GM12874 (cell line): ENCODE results near the gene CYP4F22.

Experiments used
- TF ChIP-seq, protein P1 (sequence below): IDR thresholded peaks from 2 replicates; pipeline ENCODE4 v1.5.1; 2011; ENCODE audit warnings: low read depth, mild to moderate bottlenecking, control low read depth, low read length, moderate library complexity; ENCODE audit not compliant: insufficient read depth

Gene CYP4F22

DNA sequence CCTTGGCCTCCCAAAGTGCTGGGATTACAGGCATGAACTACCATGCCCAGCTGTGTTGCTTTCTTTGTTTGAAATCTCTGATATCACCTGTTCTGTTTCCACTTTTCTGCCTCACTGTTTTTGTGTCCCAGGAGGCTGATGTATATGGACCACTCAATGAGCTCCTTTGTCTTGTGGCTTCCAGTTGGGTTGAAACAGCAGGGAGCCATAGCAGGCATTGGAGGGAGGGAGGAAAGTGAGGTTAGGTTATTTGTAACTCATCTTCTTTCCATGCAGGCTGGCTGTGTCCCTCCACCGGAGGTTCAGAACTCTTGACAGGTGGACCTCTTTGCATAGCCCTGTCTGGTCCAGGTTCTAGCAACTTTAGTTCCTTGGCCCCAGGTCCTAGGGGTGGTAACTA is 6.1 kb upstream of the CYP4F22 start:
- TF ChIP-seq, protein P1, sequence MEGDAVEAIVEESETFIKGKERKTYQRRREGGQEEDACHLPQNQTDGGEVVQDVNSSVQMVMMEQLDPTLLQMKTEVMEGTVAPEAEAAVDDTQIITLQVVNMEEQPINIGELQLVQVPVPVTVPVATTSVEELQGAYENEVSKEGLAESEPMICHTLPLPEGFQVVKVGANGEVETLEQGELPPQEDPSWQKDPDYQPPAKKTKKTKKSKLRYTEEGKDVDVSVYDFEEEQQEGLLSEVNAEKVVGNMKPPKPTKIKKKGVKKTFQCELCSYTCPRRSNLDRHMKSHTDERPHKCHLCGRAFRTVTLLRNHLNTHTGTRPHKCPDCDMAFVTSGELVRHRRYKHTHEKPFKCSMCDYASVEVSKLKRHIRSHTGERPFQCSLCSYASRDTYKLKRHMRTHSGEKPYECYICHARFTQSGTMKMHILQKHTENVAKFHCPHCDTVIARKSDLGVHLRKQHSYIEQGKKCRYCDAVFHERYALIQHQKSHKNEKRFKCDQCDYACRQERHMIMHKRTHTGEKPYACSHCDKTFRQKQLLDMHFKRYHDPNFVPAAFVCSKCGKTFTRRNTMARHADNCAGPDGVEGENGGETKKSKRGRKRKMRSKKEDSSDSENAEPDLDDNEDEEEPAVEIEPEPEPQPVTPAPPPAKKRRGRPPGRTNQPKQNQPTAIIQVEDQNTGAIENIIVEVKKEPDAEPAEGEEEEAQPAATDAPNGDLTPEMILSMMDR: no peak

DNA sequence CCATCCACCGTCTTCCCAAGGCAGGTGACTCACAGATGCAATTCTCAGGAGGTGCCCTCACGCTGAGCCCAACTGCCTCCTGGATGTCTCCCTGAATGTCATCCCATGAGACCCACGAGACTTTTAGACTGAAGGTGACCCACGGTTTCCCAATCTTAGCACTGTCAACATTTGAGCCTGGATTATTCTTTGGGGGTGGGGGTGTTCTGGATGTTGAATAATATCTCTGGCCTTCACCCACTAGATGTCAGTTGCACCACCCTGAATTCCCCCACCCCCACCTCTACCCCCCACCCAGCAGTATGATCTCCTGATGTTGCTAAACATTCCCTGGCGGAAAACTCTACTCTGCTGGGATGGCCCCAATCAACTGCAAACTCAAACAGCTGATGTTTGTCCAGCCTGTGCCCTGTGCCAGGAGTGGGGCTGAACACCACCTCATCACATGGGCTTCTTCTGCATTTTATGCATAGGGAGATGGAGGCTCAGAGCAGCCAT is 2.2 kb upstream of the CYP4F22 start:
- TF ChIP-seq, protein P1: no peak

DNA sequence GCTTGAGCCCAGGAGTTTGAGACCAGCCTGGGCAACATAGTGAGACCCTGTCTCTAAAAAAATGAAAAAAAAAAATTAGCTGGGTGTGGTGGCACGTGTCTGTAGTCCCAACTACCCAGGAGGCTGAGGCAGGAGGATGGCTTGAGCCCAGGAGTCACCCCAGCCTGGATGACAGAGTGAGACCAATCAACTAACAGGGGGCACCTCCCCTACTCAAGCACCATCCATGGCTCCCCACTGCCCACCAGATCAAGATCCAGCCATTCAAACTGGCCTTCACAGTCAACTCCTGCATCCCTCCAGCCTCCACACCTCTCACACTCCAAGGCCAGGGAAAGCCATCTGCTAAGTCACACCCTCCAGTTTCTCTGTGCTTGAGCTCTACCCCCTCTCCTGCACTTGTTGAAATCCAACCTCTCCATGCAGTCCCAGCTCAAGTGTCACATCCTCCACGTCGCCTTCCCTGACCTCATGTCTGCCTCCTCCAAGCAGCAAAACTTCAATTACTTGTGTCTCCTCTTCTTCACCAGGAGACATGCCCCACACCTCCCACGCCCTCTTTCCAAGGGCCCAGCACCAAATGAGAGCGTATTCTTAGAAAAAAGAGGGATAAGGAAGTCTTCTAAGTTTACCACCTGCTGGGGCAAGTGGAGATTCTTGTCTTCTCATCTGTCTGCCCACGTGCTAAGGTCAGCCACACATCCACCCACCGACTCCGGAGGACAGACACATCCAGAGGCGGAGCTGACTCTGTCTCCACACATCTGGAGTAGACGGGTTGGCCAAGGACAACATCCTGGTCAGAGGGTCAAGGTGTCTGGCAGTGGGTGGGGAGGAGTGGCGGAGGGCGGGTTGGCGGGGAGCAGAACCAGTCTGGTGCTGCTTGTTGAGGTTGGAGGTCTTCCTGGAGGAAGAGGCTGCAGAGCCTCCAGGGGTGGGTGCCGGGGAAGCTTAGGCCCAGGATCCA is 974 bp upstream of the CYP4F22 start:
- TF ChIP-seq, protein P1: no peak

DNA sequence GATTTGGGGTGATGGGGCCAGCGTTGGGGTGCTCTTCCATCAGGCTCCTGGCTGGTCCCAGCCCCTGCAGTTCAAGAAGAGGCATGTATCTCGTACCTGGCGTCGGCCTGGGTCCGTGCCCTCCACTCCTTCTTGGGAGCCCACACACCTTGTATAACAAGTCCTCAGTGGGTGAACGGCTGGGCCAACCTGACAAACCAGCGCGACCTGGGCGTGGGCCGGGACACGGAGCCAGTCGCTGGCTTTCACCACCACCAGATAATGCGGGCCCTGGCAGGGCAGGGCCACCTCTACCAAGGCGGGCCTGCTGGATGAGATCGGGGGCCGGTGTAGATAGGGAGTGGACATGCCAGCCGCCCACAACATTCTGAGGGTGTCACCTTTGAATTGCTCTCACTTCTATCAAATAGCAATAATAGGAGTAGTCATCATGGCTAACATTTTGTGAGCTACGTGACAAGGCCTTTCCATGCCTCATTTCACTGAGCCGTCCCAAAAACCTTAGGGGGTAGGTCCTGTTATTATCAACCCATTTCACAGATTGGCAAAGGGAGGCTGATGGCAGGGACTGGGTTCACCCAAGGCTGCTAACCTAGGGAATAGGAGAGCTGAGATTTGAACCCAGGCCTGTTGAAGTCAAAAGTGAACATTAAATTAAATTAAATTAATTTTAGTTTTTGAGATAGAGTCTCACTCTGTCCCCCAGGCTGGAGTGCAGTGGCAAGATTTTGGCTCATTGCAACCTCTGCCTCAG is 3.5 kb downstream of the CYP4F22 start:
- TF ChIP-seq, protein P1: no peak

DNA sequence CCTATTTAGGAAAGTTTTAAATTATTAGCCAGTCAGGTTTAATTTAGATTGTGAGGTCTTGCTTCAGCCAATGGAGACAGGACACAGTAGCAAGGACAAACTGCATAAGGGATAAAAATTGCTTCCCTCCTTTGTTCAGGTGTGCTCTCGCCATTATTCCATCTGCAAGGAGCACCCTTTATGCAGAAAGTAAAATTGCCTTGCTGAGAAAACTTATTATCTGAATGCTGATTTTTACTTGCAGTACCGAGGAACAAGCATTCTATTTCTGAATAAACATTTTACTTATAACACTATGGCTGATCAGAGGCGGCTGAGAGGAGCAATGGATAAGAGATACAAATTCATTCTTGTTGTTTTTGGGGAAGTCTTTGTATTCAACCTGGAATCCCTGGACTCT is 8.0 kb downstream of the CYP4F22 start:
- TF ChIP-seq, protein P1: no peak

DNA sequence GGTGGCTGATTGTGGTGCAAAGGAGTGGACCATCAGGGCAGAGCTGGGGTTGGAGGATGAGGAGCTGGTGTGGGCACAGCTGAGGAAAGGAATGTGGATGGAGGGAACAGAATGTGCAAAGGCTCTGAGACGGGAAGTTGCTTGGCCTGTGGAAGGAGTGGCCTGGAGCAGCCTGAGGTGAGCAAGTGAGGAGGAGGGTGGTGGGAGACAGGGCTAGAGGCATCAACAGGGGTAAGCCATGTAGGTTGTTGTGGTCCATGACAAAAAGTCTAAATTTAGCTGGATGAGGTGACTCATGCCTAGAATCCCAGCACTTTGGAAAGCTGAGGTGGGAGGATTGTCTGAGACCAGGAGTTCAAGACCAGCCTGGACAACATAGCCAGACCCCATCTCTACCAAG is 9.5 kb downstream of the CYP4F22 start:
- TF ChIP-seq, protein P1: no peak

DNA sequence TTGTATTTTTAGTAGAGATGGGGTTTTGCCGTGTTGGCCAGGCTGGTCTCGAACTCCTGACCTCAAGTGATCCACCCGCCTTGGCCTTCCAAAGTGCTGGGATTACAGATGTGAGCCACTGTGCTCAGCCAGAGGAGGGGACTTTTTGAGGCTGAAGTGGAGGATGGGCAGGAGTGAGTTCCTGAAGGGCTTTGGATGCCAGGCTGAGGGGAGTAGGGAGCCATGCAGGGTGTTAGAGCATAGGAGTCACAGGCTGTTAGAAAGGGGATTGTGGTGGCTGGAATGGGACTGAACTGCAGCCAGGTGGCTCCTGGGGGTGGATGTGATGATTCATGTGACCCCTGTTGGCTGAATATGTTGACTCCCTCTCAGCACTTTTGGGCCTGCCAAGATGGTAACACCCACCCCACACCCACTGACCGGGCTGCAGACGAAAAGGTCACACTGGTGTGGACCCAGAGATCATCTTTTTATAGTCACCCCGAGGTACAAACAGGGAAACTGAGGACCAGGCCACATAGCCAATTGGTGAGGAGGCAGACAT is 11.2 kb downstream of the CYP4F22 start:
- TF ChIP-seq, protein P1: no peak
